K562 (cell line): Measurements from ENCODE around the gene USP22.
"Not testable (repeated sequence)": the region's sequence is repeated elsewhere in the genome, so short reads cannot be mapped to it uniquely, and the experiment has no call there.

Experiments used
- CHD2 ChIP-seq: IDR thresholded peaks from 2 replicates; pipeline ENCODE4 v1.6.1; 2011; ENCODE audit warnings: low read depth, low read length
- CXXC5 ChIP-seq: fragments of 250-450 bp; sonication (Bioruptor Pico); IDR thresholded peaks from 2 replicates; pipeline ENCODE4 v1.8.0; 2022; ENCODE audit warnings: inconsistent platforms, mild to moderate bottlenecking, moderate library complexity
- EP300 ChIP-seq: IDR thresholded peaks from 2 replicates; pipeline ENCODE4 v1.6.1; 2012; ENCODE audit warnings: low read length, improper control_type of control experiment
- HLTF ChIP-seq: fragments of 450-650 bp; IDR thresholded peaks from 2 replicates; pipeline ENCODE4 v1.6.1; 2016
- MAZ ChIP-seq, 2 experiments: fragments of 450-650 bp in 1 of 2; sonication (generic) in 1 of 2; formaldehyde crosslinking; IDR thresholded peaks in 1 of 2; conservative IDR thresholded peaks in 1 of 2; 2 replicates each; pipeline versions ENCODE4 v1.4.0 to v1.5.0; 2020; ENCODE audit warnings: mild to moderate bottlenecking in 1 of 2, missing genetic modification reagents in 1 of 2
- NFATC3 ChIP-seq: fragments of 450-650 bp; IDR thresholded peaks from 2 replicates; pipeline ENCODE4 v1.6.1; 2017; ENCODE audit warnings: mild to moderate bottlenecking
- SP1 ChIP-seq: sonication (generic); formaldehyde crosslinking; IDR thresholded peaks from 2 replicates; pipeline ENCODE4 v1.8.1; 2022; ENCODE audit warnings: mild to moderate bottlenecking, missing genetic modification reagents

GRCh38 chr17:20979007-20979791 is 63.6 kb downstream of the USP22 start:
- TF ChIP-seq MAZ (CRISPR knock-in tag; conservative IDR thresholded peaks at IDR 0.05 in 1 of 2, IDR thresholded peaks at IDR 0.05 in 1 of 2); HLTF; SP1 (CRISPR knock-in tag); CHD2; CXXC5; EP300; NFATC3: not testable (repeated sequence)
